HCT116 (cell line): ENCODE measurements around the gene ANKZF1. TPM values are rescaled to one million over a fixed set of nuclear protein-coding genes. Genes with fewer than 3 reads are reported as not detected.

Experiments used
- ATAC-seq: fragments of 200-7000 bp; cut with Tn5 transposase; 2 replicates; pipeline ENCODE4 v1.9.1; 2020; ENCODE audit warnings: mild to moderate bottlenecking, moderate library complexity
- BruUV-seq: library from RNA; stranded (reverse); fragments of 400-500 nt; replicated peaks from 2 replicates; lab custom pipeline; 2021; lab: Mats Ljungman, UMichigan
- CTCF ChIA-PET: fragments of 300-600 bp; sonication (Branson Sonifier 250); formaldehyde crosslinking; loops from one replicate; lab custom pipeline; 2021; ENCODE audit warnings: antibody characterized with exemption; lab: Charles Lee
- POLR2A ChIA-PET: fragments of 300-600, 350-600 bp; sonication (Branson Sonifier 250); formaldehyde crosslinking; loops from one replicate; lab custom pipeline; 2021; ENCODE audit warnings: antibody characterized with exemption; lab: Charles Lee
- RAD21 ChIA-PET, 2 experiments: fragments of 300-600 bp; sonication (Branson Sonifier 250); formaldehyde crosslinking; loops; one replicate each; lab custom pipeline; 2023; ENCODE audit warnings: low total read pairs in 2 of 2; ENCODE audit not compliant: uncharacterized antibody in 2 of 2, unreplicated experiment in 2 of 2, low non-redundant PET in 1 of 2; lab: Charles Lee
- DNase-seq: peaks from one replicate; pipeline ENCODE4 v3.0.0-alpha.2; 2010; ENCODE audit warnings: low read depth, low spot score
- H2AFZ ChIP-seq: fragments of 200-600 bp; shearing (Covaris generic), sonication (generic); 2 replicates; pipeline ENCODE4 v1.6.1; 2017; ENCODE audit warnings: low read depth, mixed run types, mixed read lengths, antibody characterized with exemption, low read length; ENCODE audit not compliant: poor library complexity, severe bottlenecking
- H3K27ac ChIP-seq: 2 replicates; pipeline ENCODE4 v1.5.1; 2012; ENCODE audit warnings: low read depth, low read length
- H3K27me3 ChIP-seq: fragments of 200-600 bp; sonication (generic); 2 replicates; pipeline ENCODE4 v1.6.1; 2016; ENCODE audit warnings: mixed run types, low read length, mixed read lengths; ENCODE audit not compliant: insufficient read depth
- H3K36me3 ChIP-seq, 2 experiments: fragments of 200-500 bp in 1 of 2; fragments of 200-600 bp in 1 of 2; sonication (Bioruptor generic) in 1 of 2; sonication (generic) in 1 of 2; 2 replicates each; pipeline versions ENCODE4 v1.5.1 to v1.6.1; 2014 to 2016; ENCODE audit warnings: low read length in 2 of 2, inconsistent platforms in 1 of 2, mixed read lengths in 1 of 2, mixed run types in 1 of 2; ENCODE audit not compliant: insufficient read depth in 2 of 2, control insufficient read depth in 1 of 2
- H3K4me1 ChIP-seq, 2 experiments: fragments of 200-600 bp in 1 of 2; sonication (generic) in 1 of 2; 2 replicates each; pipeline versions ENCODE4 v1.5.1 to v1.6.1; 2012 to 2017; ENCODE audit warnings: low read length in 2 of 2, inconsistent platforms in 1 of 2, mild to moderate bottlenecking in 1 of 2, mixed read lengths in 1 of 2, mixed run types in 1 of 2, moderate library complexity in 1 of 2; ENCODE audit not compliant: insufficient read depth in 2 of 2, control insufficient read depth in 1 of 2
- H3K4me2 ChIP-seq: fragments of 200-600 bp; sonication (generic); 2 replicates; pipeline ENCODE4 v1.6.1; 2017; ENCODE audit warnings: mixed run types, low read length, mixed read lengths
- H3K4me3 ChIP-seq, 2 experiments: fragments of 200-600 bp in 1 of 2; sonication (generic) in 1 of 2; replicated peaks in 1 of 2; 2 replicates each; pipeline ENCODE4 v1.5.1; 2011 to 2016; ENCODE audit warnings: low read length in 2 of 2, control low read depth in 1 of 2, low read depth in 1 of 2, mild to moderate bottlenecking in 1 of 2, mixed read lengths in 1 of 2, mixed run types in 1 of 2
- H3K79me2 ChIP-seq: fragments of 200-600 bp; sonication (generic); 2 replicates; pipeline ENCODE4 v1.6.1; 2017; ENCODE audit warnings: mild to moderate bottlenecking, mixed run types, low read length, moderate library complexity, mixed read lengths; ENCODE audit not compliant: insufficient read depth
- H3K9ac ChIP-seq: fragments of 200-600 bp; sonication (generic); 2 replicates; pipeline ENCODE4 v1.6.1; 2016; ENCODE audit warnings: low read length, mixed read lengths
- H3K9me2 ChIP-seq: fragments of 200-600 bp; sonication (generic), shearing (Covaris generic); 2 replicates; pipeline ENCODE4 v1.6.1; 2017; ENCODE audit warnings: mixed run types, mild to moderate bottlenecking, moderate library complexity; ENCODE audit not compliant: insufficient read depth
- H3K9me3 ChIP-seq, 2 experiments: fragments of 200-500 bp in 1 of 2; fragments of 200-600 bp in 1 of 2; sonication (Bioruptor generic) in 1 of 2; sonication (generic) in 1 of 2; 2 replicates each; pipeline ENCODE4 v1.6.1; 2014 to 2017; ENCODE audit warnings: low read length in 2 of 2, mixed read lengths in 2 of 2, inconsistent platforms in 1 of 2, low read depth in 1 of 2, mild to moderate bottlenecking in 1 of 2, mixed run types in 1 of 2, moderate library complexity in 1 of 2; ENCODE audit not compliant: control insufficient read depth in 1 of 2, insufficient read depth in 1 of 2
- H4K20me1 ChIP-seq: fragments of 200-600 bp; sonication (generic), shearing (Covaris generic); 2 replicates; pipeline ENCODE4 v1.6.1; 2017; ENCODE audit warnings: mixed run types, mild to moderate bottlenecking, moderate library complexity; ENCODE audit not compliant: insufficient read depth
- CEBPB ChIP-seq: IDR thresholded peaks from 2 replicates; pipeline ENCODE4 v1.6.1; 2012; ENCODE audit warnings: low read depth
- EGR1 ChIP-seq: IDR thresholded peaks from 2 replicates; pipeline ENCODE4 v1.6.1; 2012; ENCODE audit warnings: low read depth
- ELF1 ChIP-seq: IDR thresholded peaks from 2 replicates; pipeline ENCODE4 v1.6.1; 2012; ENCODE audit warnings: low read depth, borderline replicate concordance
- EZH2 ChIP-seq: fragments of 200-600 bp; sonication (generic); IDR thresholded peaks from 2 replicates; pipeline ENCODE4 v1.6.1; 2017; ENCODE audit warnings: antibody characterized with exemption, mixed run types
- EZH2phosphoT487 ChIP-seq: fragments of 200-600 bp; IDR thresholded peaks from 2 replicates; pipeline ENCODE4 v1.6.1; 2018; ENCODE audit warnings: antibody characterized with exemption, borderline replicate concordance
- JUND ChIP-seq: IDR thresholded peaks from 2 replicates; pipeline ENCODE4 v1.6.1; 2012
- POLR2AphosphoS5 ChIP-seq: IDR thresholded peaks from 2 replicates; pipeline ENCODE4 v1.6.1; 2011; ENCODE audit warnings: mild to moderate bottlenecking, low read depth, low read length, moderate library complexity
- SIN3A ChIP-seq: IDR thresholded peaks from 2 replicates; pipeline ENCODE4 v1.6.1; 2012; ENCODE audit warnings: low read depth
- SP1 ChIP-seq: IDR thresholded peaks from 2 replicates; pipeline ENCODE4 v1.6.1; 2012; ENCODE audit warnings: low read depth
- SRF ChIP-seq: IDR thresholded peaks from 2 replicates; pipeline ENCODE4 v1.6.1; 2012; ENCODE audit warnings: low read depth
- YY1 ChIP-seq: IDR thresholded peaks from 2 replicates; pipeline ENCODE4 v1.6.1; 2011; ENCODE audit warnings: low read length, low read depth, moderate library complexity, mild to moderate bottlenecking; ENCODE audit not compliant: insufficient replicate concordance; ENCODE audit errors: extremely low read depth
- ZNF274 ChIP-seq: fragments of 200-500 bp; sonication (Bioruptor generic); IDR thresholded peaks from 2 replicates; pipeline ENCODE4 v1.6.1; 2014; ENCODE audit warnings: mild to moderate bottlenecking, low read depth, low read length, inconsistent platforms
- intact Hi-C: fragments of 100-400 bp; cut with micrococcal nuclease; formaldehyde crosslinking; loops from 2 replicates; pipeline ENCODE4 v1.10.0; 2022
- total RNA-seq: library from RNA; stranded (reverse); gene quantifications from one replicate; pipeline ENCODE4 v1.2.1, GENCODE V29; 2021; ENCODE audit not compliant: unreplicated experiment
- TF ChIP-seq, protein P1 (sequence below): IDR thresholded peaks from 2 replicates; pipeline ENCODE4 v1.6.1; 2011; ENCODE audit warnings: mild to moderate bottlenecking, low read length, moderate library complexity; ENCODE audit not compliant: insufficient replicate concordance; ENCODE audit errors: extremely low read depth
- TF ChIP-seq, protein P2 (sequence below), 3 experiments: fragments of 200-600 bp in 1 of 3; sonication (generic) in 1 of 3; IDR thresholded peaks in 2 of 3; conservative IDR thresholded peaks in 1 of 3; 2 replicates each; pipeline ENCODE4 v1.5.1; 2012 to 2017; ENCODE audit warnings: low read depth in 2 of 3, low read length in 2 of 3, antibody characterized with exemption in 1 of 3, borderline replicate concordance in 1 of 3, control low read depth in 1 of 3, mild to moderate bottlenecking in 1 of 3, mixed read lengths in 1 of 3, mixed run types in 1 of 3, moderate library complexity in 1 of 3; ENCODE audit not compliant: insufficient read depth in 1 of 3

Gene ANKZF1
- total RNA-seq, 1 experiment from 2014 or later, result 64.7 TPM

DNA sequence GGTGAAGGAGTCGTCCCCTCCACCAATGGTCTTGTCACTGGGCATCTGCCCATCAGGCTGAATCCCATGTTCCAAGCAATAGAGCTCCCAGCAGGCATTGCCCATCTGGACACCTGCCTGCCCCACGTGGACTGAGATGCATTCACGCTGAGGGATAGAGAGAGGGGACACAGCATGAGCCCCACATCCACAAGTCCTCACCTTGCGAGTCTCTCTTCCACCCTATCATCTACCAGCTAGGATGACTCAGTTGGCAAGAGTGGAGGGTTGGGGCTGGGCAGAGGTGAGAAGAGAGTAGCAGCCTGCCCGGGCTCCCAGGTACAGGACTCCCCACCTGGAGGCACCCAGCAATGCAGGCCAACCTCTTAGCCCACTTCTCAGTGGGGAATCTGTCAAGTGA, 22.5 kb downstream of the ANKZF1 start (continued):
- TF ChIP-seq, protein P1, sequence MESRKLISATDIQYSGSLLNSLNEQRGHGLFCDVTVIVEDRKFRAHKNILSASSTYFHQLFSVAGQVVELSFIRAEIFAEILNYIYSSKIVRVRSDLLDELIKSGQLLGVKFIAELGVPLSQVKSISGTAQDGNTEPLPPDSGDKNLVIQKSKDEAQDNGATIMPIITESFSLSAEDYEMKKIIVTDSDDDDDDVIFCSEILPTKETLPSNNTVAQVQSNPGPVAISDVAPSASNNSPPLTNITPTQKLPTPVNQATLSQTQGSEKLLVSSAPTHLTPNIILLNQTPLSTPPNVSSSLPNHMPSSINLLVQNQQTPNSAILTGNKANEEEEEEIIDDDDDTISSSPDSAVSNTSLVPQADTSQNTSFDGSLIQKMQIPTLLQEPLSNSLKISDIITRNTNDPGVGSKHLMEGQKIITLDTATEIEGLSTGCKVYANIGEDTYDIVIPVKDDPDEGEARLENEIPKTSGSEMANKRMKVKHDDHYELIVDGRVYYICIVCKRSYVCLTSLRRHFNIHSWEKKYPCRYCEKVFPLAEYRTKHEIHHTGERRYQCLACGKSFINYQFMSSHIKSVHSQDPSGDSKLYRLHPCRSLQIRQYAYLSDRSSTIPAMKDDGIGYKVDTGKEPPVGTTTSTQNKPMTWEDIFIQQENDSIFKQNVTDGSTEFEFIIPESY, result no peak
- no peak for TF ChIP-seq EZH2
- no peak for TF ChIP-seq SRF
- no peak for TF ChIP-seq SIN3A
- TF ChIP-seq JUND, result no peak
- TF ChIP-seq ZNF274, result no peak

DNA sequence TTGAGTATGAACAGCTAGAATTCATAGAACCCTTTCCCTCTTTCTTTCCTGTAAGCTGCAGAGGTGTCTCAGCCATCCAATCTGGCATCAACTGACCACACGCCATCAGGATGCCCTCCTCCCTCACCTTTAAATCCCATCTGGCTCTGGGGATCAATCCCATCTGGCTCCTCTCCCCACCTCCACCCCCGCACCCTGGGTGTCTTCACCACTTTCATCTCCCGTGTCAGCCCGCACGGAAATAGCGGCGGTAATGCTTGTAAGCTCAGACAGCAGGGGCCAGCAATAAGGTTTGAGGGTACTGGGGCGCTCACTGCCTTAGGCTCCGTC, 22.9 kb downstream of the ANKZF1 start:
- peak overlapping the region; percentile 55; the same call in 1 of the 2 replicates for H3K27ac ChIP-seq
- peaks cover 31 to 63% of the 10 kb centered on the region in 2 experiments for H3K4me1 ChIP-seq
- peak overlapping the region; percentile 69 to 84 for H3K4me3 ChIP-seq
- ATAC-seq, result no peak
- H3K36me3 ChIP-seq, result peaks cover 0 to 3% of the 10 kb centered on the region in 2 experiments; a peak in 1 of 4 replicates
- peaks cover 5% of the 10 kb centered on the region; the same call in 1 of the 2 replicates for H3K27me3 ChIP-seq
- ChIA-PET CTCF (interaction anchor here (0.7 to 2.3 kb wide), 3 partner anchors 26 to 42 kb away, joined by 5 to 8 read pairs (median 6); no protein-coding TSS in a partner anchor), POLR2A (interaction anchor here (0.6 to 2.0 kb wide), 4 partner anchors 9 to 301 kb away, joined by 3 to 5 read pairs (median 4); partner anchors contain the start of gene DNAJB2), RAD21 (interaction anchor here (0.7 kb wide), 2 partner anchors 22 to 127 kb away, joined by 4 to 5 read pairs; no protein-coding TSS in a partner anchor)
- no peak for DNase-seq
- no peaks in the 10 kb centered on the region for H3K9me2 ChIP-seq
- no peaks in the 10 kb centered on the region for H4K20me1 ChIP-seq
- intact Hi-C loops, result loop anchor here (2.0 kb wide), 1 partner anchor 42 kb away; no protein-coding TSS in a partner anchor
- no TSS peak for BruUV-seq
- peak overlapping the region; percentile 77 for H3K9ac ChIP-seq
- no peak overlapping the region for H2AFZ ChIP-seq
- H3K79me2 ChIP-seq, result peaks cover 20% of the 10 kb centered on the region; the same call in 1 of the 2 replicates
- H3K9me3 ChIP-seq, result no peaks in the 10 kb centered on the region
- peak overlapping the region; percentile 97 for H3K4me2 ChIP-seq
- TF ChIP-seq ZNF274 (no peak), EZH2phosphoT487 (no peak), ELF1 (no peak), YY1 (no peak), EGR1 (no peak), CEBPB (no peak), SP1 (no peak), SIN3A (no peak), JUND (no peak), POLR2AphosphoS5 (no peak)
- TF ChIP-seq, protein P2, sequence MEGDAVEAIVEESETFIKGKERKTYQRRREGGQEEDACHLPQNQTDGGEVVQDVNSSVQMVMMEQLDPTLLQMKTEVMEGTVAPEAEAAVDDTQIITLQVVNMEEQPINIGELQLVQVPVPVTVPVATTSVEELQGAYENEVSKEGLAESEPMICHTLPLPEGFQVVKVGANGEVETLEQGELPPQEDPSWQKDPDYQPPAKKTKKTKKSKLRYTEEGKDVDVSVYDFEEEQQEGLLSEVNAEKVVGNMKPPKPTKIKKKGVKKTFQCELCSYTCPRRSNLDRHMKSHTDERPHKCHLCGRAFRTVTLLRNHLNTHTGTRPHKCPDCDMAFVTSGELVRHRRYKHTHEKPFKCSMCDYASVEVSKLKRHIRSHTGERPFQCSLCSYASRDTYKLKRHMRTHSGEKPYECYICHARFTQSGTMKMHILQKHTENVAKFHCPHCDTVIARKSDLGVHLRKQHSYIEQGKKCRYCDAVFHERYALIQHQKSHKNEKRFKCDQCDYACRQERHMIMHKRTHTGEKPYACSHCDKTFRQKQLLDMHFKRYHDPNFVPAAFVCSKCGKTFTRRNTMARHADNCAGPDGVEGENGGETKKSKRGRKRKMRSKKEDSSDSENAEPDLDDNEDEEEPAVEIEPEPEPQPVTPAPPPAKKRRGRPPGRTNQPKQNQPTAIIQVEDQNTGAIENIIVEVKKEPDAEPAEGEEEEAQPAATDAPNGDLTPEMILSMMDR (IDR thresholded peaks at IDR 0.05 in 2 of 3, conservative IDR thresholded peaks at IDR 0.05 in 1 of 3; ENCODE audit: borderline replicate concordance in 1 of 3, insufficient read depth in 1 of 3, low read depth in 2 of 3, low read length in 2 of 3), result no peak
- TF ChIP-seq, protein P1, result no peak
